GM21786 (cell line): Measurements from ENCODE around the gene PTPRN2.
"Not testable (repeated sequence)": the region's sequence is repeated elsewhere in the genome, so short reads cannot be mapped to it uniquely, and the experiment has no call there.

Source experiments
- ATAC-seq: cut with Tn5 transposase; IDR thresholded peaks from one replicate; pipeline ENCODE4 v1.9.1; 2021; ENCODE audit not compliant: unreplicated experiment

Gene PTPRN2

DNA sequence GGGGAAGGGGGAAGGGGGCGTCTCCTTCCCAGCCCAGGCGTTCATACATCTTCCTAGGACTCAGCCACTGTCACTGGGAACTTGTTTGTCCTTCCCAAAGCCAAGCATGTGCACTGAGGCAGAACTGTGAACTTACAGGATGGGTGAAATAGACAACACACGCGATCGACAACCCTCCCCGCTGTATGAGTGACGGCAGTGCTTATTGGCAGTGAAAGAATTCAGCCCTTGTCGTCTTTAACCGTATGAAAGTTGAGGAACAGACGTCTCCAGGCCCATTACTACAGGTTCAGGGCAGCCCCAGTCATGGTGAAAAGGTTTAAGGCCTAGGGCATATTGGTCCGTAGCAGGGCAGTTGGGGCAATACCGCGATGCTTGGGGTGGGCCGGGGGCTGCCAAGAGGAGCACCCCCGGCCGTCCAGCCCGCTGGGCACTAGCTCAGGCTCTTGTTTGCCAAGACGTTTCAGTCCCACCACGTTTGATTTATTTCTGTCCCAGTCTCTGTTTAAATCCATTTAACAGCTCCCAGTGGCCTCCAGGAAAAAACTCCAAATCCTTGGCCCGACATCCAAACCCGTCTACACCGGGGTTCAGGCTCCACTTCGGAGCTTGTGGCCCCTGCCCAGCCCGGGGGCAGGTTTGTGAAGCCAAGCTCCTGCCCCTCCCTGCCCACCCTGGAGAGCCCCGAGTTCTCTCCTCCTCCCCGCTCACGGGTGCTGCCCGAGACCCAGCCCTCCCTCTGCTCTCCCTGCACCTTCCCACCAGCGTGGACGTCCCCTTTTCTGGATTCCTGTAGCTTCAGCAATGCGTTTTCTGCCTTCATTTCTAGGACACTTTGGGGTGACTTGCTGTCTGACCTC is 1091.0 kb downstream of the PTPRN2 start:
- no peak for ATAC-seq

DNA sequence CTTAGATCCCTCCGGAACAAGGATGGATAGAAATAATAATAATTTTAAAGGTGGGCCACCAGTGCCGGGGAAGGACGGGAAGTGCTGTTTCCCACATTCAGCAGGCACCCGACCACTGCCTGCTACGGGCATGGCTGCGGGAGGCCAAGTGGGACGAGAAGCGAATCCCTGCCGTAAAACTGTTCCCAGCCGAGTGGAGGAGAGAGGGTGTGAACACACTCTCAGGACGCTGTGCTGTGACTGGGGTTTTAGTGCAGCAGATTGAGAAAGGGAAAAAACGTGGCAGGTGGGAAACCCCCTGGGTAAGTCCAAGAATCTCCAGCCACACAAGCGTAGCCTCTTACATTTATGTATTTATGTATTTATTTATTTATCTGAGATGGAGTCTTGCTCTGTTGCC is 1092.0 kb downstream of the PTPRN2 start:
- peak; percentile 62 for ATAC-seq

DNA sequence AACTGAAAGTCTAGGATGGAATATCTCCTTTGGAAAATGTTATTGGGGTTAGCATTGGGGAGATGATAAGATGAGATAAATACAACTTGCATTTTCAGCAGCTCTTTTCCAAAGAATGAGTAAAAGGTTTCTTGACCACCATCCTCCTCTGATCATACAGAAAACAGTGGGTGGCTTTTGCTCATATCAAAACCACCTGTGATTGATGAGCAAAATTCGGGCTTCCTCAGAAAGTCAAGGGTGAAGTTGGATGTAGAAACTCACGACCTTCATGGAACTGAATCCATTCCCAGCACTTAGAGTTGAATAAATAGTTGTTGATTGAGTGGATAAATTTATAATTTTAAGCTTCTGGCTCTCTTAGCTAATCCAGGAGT is 1092.5 kb downstream of the PTPRN2 start:
- no peak for ATAC-seq

DNA sequence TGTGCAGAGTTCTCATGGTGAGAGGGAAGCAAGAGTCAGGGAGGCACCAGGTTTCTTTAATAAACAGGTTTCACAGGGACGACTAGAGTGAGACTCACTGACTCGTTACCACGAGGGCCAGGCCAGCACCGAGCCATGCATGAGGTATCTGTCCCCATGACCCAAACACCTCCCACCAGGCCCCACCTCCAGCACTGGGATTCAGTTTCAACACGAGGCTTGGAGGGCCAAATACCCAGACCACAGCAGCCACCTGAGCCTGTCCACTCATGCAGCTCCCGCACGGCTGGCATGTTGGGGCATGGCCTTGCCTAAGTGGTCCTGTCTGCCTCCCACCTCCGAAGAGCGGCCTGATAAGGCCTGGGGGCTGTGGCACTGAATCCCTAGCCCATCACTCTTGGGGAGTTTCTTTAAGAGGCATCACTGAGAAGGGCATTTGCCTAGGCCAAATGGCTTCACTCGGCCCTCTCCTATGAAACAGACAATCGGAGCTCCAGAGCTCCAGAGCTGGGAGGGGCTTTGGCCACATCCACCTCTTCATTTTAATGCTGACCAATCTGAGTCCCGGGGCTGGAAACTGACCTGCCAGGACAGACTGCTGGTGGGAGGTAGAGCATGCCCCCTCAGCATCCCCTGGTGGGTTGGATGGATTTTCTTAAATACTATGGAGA is 1093.0 kb downstream of the PTPRN2 start:
- no peak for ATAC-seq

DNA sequence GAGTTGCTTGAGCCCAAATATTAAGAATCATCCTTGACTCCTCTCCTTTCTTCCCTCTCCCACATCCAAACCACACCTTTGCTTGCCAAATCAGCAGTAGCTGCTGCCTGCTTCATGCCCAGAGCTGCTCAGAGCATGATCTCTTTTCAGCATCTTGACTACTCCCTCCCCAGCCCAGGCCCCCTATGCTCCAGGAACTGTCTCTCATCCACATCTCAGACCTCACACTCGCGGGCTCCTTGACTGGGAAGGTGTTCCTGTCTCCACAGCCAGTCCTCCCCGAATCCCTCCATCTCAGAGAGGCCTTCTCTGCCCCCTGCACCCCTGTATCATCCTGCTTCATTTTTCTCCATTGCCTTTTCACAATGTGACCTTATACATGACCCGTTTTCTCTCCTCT is 1093.8 kb downstream of the PTPRN2 start:
- ATAC-seq = no peak

DNA sequence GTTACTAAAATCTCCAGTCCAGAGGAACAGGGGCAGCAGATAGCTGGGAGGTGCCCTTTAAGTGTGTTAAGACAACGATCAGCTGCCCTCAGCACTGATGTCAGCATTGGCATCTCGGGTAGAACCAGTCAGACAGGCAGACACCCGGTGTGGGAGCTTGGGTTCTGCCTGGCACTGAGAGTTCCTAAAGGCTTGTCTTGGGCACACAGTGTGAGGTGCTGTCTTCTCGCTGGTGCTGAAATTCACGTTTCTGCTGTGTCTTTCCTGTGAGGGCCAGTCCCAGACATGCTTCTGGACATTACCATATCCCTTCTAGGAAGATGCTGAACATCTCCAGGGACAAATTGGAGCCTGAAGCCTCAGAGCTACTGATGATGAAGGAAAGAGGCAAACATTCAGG is 1094.6 kb downstream of the PTPRN2 start:
- ATAC-seq = no peak

DNA sequence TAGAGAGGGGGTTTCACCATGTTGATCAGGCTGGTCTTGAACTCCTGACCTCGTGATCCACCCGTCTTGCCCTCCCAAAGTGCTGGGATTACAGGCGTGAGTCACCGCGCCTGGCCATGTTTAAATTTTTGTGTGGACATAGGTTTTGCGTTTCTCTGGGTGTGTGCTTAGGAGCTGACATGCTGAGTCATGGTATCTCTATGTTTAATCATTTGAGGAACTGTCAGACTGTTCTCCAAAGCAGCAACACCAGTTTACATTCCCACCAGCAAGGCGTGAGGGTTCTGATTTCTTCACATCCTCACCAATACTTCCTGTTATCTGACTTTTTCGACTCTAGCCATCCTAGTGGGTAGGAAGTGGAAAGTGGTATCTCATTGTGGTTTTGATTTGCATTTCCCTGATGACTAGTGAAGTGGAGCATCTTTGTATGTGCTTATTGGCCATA is 1097.1 kb downstream of the PTPRN2 start:
- ATAC-seq = no peak

DNA sequence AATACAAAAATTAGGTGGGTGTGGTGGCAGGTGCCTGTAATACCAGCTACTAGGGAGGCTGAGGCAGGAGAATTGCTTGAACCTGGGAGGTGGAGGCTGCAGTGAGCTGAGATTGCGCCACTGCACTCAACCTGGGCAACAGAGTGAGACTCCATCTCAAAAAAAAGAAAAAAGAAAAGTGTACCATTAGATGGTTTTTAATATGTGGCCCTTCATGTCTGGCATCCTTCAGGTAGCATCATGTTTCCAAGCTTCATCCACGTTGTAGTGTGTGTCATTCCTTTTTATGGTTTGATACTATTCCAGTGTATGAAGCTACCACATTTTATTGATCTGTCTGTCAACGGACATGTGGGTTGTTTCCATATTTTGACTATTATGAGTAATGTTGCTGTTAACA is 1097.8 kb downstream of the PTPRN2 start:
- ATAC-seq = not testable (repeated sequence)
